Heart right ventricle (tissue), 16 donors: ENCODE data around the gene SLC35G3. TPM values are rescaled to one million over a fixed set of nuclear protein-coding genes. Genes with fewer than 3 reads are reported as not detected.

Source experiments
- ATAC-seq, 8 donors: fragments of 200-7000 bp; cut with Tn5 transposase; one replicate each; pipeline ENCODE4 v1.9.1; 2020; ENCODE audit warnings: mild to moderate bottlenecking in 8 of 8, moderate library complexity in 8 of 8, moderate number of reproducible peaks in 1 of 8
- DNase-seq, 2 donors: peaks; one replicate each; pipeline ENCODE4 v3.0.0-alpha.2; 2020
- H3K27ac ChIP-seq, 10 donors: fragments of 200-600 bp; sonication (generic) in 2 of 10; one replicate each; pipeline versions ENCODE4 v1.5.0 to v1.8.0; 2020 to 2022; ENCODE audit warnings: mild to moderate bottlenecking in 3 of 10
- H3K27me3 ChIP-seq, 7 donors: fragments of 200-600 bp; one replicate each; pipeline ENCODE4 v1.8.0; 2021 to 2022; ENCODE audit warnings: mild to moderate bottlenecking in 2 of 7
- H3K36me3 ChIP-seq, 9 donors: fragments of 200-600 bp; sonication (generic) in 1 of 9; one replicate each; pipeline versions ENCODE4 v1.5.0 to v1.8.0; 2020 to 2022; ENCODE audit warnings: mild to moderate bottlenecking in 2 of 9
- H3K4me1 ChIP-seq, 9 donors: fragments of 200-600 bp; sonication (generic) in 1 of 9; one replicate each; pipeline versions ENCODE4 v1.5.0 to v1.8.0; 2020 to 2022; ENCODE audit warnings: mild to moderate bottlenecking in 4 of 9
- H3K4me3 ChIP-seq, 10 donors: fragments of 200-600 bp; sonication (generic) in 2 of 10; one replicate each; pipeline versions ENCODE4 v1.5.0 to v1.8.0; 2020 to 2022; ENCODE audit warnings: mild to moderate bottlenecking in 7 of 10, moderate library complexity in 2 of 10
- H3K9me3 ChIP-seq, 11 donors: fragments of 200-600 bp in 10 of 11; sonication (generic) in 2 of 11; one replicate each; pipeline versions ENCODE4 v1.5.0 to v1.8.0; 2013 to 2022; ENCODE audit warnings: mild to moderate bottlenecking in 2 of 11, control low read depth in 1 of 11, moderate library complexity in 1 of 11
- WGBS, 2 donors: extraction: QIAGEN DNeasy Blood & Tissue Kit; methylation state at CpG; one replicate each; pipeline ENCODE4 v1.1.7; 2013; ENCODE audit warnings: inconsistent platforms in 1 of 2; 5-methylcytosine and 5-hydroxymethylcytosine counted together
- intact Hi-C, 10 donors: fragments of 100-400 bp; cut with DNase I; formaldehyde crosslinking; loops; one replicate each; pipeline versions ENCODE4 v1.11.1 to v1.14.2; 2022
- polyA plus RNA-seq, 2 donors: library from polyadenylated mRNA; stranded (reverse); fragments of 200-250 nt; gene quantifications; one replicate each; pipeline ENCODE4 v1.2.3, GENCODE V29; 2013
- total RNA-seq, 10 donors: library from RNA; stranded (reverse); fragmentation: NEBNext Ultra II Directional in 3 of 10; extraction: Animal tissue kit (Norgen Biotek cat#: 25700) in 3 of 10; gene quantifications; one replicate each; pipeline versions ENCODE4 v1.2.1 to v1.2.4, GENCODE V29; 2021 to 2023
- TF ChIP-seq, protein P1 (sequence below), 9 donors: fragments of 200-600 bp; sonication (generic) in 2 of 9; IDR thresholded peaks; one replicate each; pipeline versions ENCODE4 v1.5.0 to v1.8.0; 2021 to 2022; ENCODE audit warnings: antibody characterized with exemption in 9 of 9, mild to moderate bottlenecking in 5 of 9, moderate library complexity in 1 of 9
- donor health status: Arrhythmogenic right ventricular cardiomyopathy.
- donor health status: ischemic (EF 13 %, LVEDD 7.1; RV severe dilation, severe dysfunction).
- donor health status: healthy with polysubstance abuse.
- donor health status: DM: no; HTN: yes; CAD: no.
- donor health status: DM: no; HTN: no; CAD: no.
- donor health status: ischemic (EF 25% LVEDD 6.9; RV normal size, moderate dysfunction).
- donor health status: ischemic (EF 25% LVEDD 5.7; RV mildly dilated, moderate dysfunction).
- donor health status: healthy.
- donor health status: DM: yes; HTN: yes; CAD: no.
- donor health status: Ischemic cardiomyopathy.
- donor health status: ischemic (EF 35%, LVEDD 5.7; RV mildly dilated, moderate dysfunction).
- donor health status: nonischemic (EF 11% LVEDD 7.7; RV severe dilation, severe dysfunction).
- donor health status: DM: yes; HTN: yes; CAD: no.
- donor health status: PGD.
- donor health status: ischemic (EF 29% LVEDD 5.4; RV normal size, mild dysfunction).
- donor health status: nonischemic (EF 23%, LVEDD 6.1; RV moderate dilation, normal function).

The SLC35G3 gene
- total and polyA plus RNA-seq, 12 donors, result not detected

DNA sequence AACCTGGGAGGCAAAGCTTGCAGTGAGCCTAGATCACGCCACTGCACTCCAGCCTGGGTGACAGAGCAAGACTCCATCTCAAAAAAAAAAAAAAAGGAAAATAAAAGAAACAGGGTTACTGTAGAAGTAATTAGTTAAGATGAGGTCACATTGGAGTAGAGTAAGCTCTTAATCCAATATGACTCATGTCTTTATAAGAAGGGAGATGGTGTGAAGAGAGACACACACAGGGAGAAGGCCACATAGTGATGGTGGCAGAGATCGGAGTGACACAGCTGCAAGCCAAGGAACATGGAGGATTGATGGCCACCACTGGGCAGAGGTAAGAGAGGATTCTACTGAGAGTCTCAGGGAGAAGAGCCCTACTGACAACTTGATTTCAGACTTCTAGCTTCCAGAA lies 33.4 kb upstream of the SLC35G3 start:
- 94 to 95% methylated on average over 2 of the region's 2 CpGs for WGBS, 2 donors
- no peak for ATAC-seq
- no peak overlapping the region for H3K27ac ChIP-seq
- no peak overlapping the region for H3K4me3 ChIP-seq
- H3K27me3 ChIP-seq, result peaks cover 0 to 3% (median 0%) of the 10 kb centered on the region in 7 donors
- no peaks in the 10 kb centered on the region for H3K4me1 ChIP-seq
- intact Hi-C loops, result no loop called here
- no peak for DNase-seq
- H3K9me3 ChIP-seq, result peaks cover 0 to 4% (median 0%) of the 10 kb centered on the region in 11 donors
- no peaks in the 10 kb centered on the region for H3K36me3 ChIP-seq
- TF ChIP-seq, protein P1, sequence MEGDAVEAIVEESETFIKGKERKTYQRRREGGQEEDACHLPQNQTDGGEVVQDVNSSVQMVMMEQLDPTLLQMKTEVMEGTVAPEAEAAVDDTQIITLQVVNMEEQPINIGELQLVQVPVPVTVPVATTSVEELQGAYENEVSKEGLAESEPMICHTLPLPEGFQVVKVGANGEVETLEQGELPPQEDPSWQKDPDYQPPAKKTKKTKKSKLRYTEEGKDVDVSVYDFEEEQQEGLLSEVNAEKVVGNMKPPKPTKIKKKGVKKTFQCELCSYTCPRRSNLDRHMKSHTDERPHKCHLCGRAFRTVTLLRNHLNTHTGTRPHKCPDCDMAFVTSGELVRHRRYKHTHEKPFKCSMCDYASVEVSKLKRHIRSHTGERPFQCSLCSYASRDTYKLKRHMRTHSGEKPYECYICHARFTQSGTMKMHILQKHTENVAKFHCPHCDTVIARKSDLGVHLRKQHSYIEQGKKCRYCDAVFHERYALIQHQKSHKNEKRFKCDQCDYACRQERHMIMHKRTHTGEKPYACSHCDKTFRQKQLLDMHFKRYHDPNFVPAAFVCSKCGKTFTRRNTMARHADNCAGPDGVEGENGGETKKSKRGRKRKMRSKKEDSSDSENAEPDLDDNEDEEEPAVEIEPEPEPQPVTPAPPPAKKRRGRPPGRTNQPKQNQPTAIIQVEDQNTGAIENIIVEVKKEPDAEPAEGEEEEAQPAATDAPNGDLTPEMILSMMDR (IDR thresholded peaks at IDR 0.05), result no peak

DNA sequence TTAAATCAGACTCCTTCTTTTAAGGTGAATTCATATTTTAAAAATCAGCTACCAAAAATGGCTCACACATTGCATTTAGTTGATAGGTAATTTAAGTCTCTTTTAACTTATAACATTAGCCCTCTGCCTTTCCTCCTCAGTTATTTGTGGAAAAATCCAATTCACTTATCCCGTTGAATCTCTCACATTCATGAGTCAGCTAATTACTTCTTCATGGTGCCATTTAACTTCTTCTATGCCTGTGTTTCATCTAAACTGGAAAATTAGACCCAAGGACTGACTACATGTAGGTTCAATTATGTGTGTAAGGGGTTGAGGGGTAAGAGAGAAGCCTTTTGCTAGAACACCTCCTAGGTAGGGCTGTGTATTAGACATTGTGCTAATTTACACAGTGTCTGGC lies 30.2 kb upstream of the SLC35G3 start:
- H3K27ac ChIP-seq, result no peak overlapping the region
- H3K9me3 ChIP-seq, result peaks cover 0 to 9% (median 0%) of the 10 kb centered on the region in 11 donors
- no peak for DNase-seq
- H3K36me3 ChIP-seq, result no peaks in the 10 kb centered on the region
- WGBS, 2 donors, result 44 to 64% methylated on average over 1 of the region's 1 CpG
- peaks cover 0 to 11% (median 7%) of the 10 kb centered on the region in 9 donors for H3K4me1 ChIP-seq
- TF ChIP-seq, protein P1 (IDR thresholded peaks at IDR 0.05), result no peak
- intact Hi-C loops, result no loop called here
- ATAC-seq, result no peak
- H3K27me3 ChIP-seq, result peaks cover 0 to 3% (median 0%) of the 10 kb centered on the region in 7 donors
- no peak overlapping the region for H3K4me3 ChIP-seq

DNA sequence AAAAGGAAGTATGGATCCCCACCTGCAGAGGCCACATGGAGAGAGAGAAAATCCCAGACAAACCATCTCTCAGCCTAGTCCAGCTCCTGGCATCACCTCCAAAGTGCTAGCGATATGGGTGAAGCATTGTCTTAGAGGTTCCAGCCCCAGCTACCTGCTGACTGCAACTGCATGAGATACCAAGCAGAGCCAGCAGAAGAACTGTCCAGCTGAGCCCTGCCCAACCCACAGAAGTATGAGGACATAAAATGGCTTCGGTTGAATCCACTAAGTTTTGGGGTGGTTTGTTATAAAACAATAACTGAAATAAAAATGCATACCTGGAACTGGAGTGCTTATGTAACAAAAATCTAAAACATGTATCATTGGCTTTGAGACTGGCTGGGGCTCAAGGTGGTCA lies 28.3 kb upstream of the SLC35G3 start:
- H3K4me3 ChIP-seq, result no peak overlapping the region
- TF ChIP-seq, protein P1 (IDR thresholded peaks at IDR 0.05), result no peak
- H3K36me3 ChIP-seq, result no peaks in the 10 kb centered on the region
- 95 to 96% methylated on average over 2 of the region's 2 CpGs for WGBS, 2 donors
- no peak overlapping the region for H3K27ac ChIP-seq
- H3K27me3 ChIP-seq, result peaks cover 0 to 3% (median 0%) of the 10 kb centered on the region in 7 donors
- intact Hi-C loops, result no loop called here
- no peak for ATAC-seq
- H3K4me1 ChIP-seq, result peaks cover 0 to 30% (median 19%) of the 10 kb centered on the region in 9 donors
- no peak for DNase-seq
- peaks cover 0 to 9% (median 0%) of the 10 kb centered on the region in 11 donors for H3K9me3 ChIP-seq

DNA sequence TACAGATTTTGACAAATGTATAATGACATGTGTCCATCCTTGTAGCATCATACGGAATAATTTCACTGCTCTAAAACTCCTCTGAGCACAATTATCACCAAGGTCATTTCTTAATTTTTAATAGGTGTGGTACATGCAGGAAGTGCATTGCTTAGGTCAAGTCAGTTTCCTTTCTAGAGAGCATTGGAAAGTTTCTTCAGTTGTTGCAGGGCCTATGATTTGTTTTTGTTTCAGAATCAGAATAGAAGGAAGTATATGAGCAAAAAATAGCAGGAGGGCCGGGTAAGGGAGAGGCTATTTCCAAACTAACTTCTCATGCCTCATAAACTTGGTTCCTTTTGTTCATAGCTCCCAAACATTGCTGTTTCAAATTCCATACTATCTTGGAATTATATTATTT lies 24.7 kb upstream of the SLC35G3 start:
- H3K9me3 ChIP-seq, result peaks cover 0 to 9% (median 0%) of the 10 kb centered on the region in 11 donors
- H3K36me3 ChIP-seq, result no peaks in the 10 kb centered on the region
- ATAC-seq (peak in 7 of 8 donors; percentile 60 to 90 (median 74)), DNase-seq (peak in 1 of 2 donors; percentile 11)
- no peak overlapping the region for H3K4me3 ChIP-seq
- intact Hi-C loops, result no loop called here
- 53 to 54% methylated on average over 2 of the region's 2 CpGs for WGBS, 2 donors
- TF ChIP-seq, protein P1 (IDR thresholded peaks at IDR 0.05), result no peak
- H3K4me1 ChIP-seq, result peaks cover 0 to 64% (median 19%) of the 10 kb centered on the region in 9 donors
- H3K27ac ChIP-seq, result peak overlapping the region in 9 of 10 donors; percentile 21 to 80 (median 69)
- peaks cover 0 to 6% (median 0%) of the 10 kb centered on the region in 7 donors for H3K27me3 ChIP-seq
